Measurements from ENCODE around the gene ROBO3.
A peak's percentile ranks its signal among the peaks of the same experiment; 100 is the strongest.

Gene ROBO3

DNA sequence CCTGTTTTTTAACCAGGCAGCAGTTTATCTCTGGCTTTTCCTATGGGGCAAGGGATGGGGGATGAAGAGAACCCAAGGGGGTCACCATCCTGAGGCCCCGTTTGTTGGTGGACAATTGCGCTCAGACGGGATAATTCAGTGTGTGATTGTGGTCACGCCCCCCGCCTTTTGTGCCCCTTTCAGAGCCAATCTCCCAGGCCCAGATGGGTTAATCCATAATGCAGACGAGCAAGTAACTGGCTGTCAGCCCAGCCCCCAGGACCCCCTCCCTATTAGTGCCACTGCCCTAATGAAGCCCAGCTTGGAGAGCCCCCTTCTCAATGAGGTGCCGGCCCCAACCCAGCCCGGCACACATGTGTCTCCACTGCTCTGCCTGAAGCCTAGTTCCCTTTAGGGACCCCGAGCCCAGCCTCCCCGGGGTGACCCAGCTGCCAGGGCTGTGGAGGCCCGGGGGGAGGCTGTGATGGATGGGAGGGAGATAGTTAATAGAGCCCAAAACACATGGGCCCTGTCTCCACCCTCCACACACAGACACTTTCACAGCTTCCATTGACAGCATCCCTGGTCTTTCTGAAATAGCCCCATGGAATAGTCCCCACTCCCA is 19.1 kb upstream of the ROBO3 start:
- DNase-seq = no peak

DNA sequence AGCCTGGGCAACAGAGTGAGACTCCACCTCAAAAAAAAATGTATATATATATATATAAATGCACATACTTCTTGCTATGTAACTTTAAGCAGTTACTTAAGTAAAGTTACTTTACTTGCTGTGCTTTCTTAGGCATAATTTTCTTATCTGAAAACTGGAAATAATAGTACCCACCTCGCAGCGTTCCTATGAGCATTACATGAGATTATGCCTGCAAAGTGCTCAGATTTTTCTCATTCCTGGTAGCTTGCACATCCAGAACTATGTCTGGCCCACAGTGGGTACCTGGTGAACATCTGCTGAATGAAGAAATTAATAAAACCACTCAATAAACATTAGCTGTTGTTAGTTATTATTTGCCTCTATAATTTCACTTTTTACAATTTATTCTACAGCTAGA is 6.1 kb upstream of the ROBO3 start:
- no peak for DNase-seq

DNA sequence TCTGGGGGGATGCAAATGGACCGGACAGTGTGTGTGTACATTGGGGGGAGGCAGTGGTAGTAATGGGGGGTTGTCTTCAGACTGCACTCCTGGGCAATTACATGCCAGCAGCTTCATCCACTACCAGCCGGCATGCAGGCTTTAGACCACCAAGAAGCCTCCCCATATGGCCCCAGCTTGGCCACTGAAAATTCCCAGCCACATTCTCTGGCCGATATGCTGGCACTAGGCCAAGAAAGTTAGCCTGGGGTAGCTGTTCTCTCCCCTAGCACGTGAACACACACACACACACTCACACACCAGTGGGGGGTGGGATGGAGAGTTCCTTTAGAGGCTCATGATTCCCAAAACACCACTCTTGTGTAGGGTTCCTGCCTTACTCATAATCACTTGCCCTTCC is 3.6 kb upstream of the ROBO3 start:
- no peak for DNase-seq

DNA sequence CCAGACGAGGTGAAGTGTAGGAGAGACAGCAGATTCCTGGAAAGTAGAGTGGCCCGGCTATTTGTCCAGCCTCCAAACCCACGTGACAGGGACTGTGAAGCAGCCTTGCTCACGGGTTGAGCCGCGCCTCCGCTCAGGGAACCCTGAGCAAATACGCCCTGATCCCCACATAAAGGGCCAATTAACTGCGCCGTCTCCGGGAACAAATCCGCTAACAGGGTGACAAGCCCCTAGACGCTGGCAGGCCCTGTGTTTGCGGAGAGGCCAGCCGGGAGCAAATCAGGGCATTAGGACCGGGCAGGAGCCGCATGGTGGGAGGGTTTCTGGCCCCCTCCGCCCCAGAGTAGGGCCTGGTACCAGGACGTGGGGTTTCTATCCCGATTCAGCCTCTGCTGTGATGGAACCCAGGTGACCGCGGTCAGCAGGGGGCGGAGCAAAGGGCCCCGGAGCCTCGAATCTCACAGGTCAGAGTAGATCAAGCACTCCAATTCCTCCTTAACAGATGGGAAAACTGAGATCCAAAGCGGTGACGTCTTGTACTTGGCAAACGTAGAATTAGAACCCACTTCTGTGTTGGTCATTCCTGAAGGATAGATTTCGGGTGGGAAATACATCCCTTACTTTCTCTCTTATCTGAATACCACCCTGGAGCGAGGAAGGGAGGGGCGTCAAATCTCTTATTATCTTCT is 2.0 kb upstream of the ROBO3 start:
- DNase-seq = peak in 3 of 4 experiments; percentile 20 to 46 (median 30)

DNA sequence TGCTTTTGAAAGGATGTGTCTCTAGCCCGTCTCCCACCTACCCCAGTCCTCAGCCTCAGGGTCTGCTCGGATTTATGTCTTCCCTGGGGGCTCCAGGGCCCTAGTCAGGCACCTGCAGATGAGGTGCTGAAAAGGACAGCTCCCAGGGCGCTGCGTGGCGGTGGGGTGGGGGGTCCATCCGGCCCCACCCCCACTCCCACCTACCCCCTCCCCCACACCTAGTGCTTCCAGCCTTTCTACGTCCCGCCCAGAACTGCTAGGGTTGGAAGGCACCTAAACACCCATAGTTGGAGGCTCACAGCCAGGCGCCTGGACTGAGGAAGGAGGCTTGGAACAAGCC is 1.4 kb upstream of the ROBO3 start:
- no peak for DNase-seq

DNA sequence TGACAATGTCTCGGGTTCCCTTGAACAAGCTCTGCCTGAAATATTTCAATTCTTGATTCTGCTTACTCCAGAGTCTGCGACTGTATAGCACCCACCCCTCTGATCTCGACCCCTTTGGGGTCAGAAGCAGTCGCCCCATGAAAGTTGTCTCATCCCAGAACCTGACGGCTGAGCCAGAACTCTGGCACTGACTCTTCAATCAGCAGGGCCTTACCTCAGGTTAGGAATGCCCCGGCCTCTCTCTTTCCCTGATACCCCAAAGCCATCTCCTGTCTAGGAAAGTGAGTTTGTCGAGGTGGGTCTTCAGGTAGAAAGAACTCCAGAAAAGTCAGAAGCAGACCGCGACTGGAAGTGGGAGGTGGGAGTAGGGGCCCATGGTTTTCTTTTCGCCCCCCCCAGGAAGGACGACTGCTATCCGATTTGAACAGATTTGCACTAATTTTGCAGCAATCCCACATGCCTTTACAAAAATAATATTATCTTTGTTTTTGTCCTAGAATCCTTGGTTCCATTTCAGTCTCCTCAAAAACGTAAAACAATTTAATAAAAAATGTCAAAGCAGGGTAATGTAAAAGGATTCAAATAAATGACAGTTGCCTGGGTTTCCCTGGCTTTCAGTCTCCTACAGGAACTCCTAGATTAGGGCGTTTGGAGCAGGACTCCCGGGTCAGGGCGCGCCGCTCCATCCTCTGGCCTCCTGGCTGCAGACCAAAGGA is 898 bp upstream of the ROBO3 start:
- DNase-seq = no peak

DNA sequence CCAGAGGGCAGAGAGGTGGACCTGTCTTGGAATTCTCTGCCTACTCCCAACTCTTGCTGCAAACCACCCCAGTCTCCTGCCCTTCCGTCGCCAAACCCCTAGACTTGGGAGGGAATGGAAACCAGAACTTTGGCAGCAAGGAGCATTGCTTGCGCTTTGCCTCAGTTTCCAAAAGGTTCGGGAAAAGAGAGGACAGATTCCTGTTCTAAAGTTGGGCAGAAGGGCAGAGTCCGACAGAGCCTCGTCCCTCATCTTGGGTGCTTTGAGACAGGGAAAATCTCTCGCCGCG is 396 bp upstream of the ROBO3 start:
- no peak for DNase-seq

DNA sequence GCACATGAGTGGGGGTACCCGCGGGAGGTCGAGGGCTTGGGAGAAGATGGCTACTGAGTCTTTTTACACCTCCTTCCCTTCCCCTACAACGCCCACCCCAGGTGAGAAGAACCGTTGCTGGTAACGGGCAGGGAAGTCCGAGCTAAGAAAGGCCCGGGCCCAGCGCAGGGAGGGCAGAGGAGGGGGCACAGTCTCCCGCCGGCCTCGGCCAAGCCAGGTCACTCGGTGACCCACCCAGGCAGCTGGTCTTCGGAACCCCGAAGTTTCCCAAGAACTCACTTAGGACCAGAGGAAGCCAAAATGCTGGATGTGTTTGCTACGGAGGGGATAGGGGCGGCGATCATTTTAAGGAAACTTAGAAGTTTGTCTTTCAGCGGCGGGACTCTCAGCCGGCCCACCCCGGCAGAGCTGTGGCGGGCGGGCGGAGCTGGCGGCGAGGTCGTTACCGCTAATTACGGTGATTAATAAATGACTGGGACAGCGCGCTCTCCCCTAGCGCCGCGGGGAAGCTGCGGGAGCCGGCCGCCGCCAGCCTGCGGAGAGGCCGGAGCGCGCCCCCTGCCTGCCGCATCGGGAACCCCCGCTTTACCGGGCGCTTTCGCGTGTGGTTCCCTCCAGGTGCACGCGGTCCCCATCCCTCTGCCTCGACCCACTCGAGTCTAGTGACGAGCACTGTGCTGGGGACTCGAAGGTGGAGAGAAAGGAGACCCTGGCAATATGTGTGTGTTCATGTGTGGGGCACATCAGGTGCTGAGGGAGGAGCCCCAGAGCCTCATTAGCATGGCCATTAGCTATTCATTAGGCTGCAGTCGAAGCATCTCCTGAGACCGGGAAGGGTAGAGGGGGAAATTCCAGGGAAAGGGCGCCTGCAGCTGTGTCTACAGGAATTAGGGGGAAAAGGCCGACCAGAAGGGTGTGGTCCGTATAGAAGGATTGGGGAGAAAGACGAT is 945 bp downstream of the ROBO3 start:
- peak; percentile 38 to 77 (median 54) for DNase-seq

DNA sequence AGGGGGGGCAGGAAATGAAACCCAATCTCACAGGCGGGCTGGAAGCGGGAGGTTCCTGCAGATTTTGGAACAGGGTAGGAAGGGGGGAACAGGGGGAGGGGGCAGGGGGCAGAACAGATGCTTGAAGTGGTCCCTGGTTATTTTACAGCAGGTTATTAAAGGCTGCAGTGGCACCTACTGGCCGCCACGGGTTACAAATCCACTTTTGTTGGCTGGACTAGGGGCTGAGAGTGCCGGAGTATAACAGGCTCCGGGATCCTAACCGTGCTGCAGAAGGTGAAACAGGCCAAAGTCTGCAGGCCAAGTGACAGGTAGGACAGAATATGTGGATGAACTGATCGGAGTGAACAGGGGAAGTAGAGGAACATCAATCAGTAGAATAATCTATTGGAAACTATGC is 2.5 kb downstream of the ROBO3 start:
- DNase-seq = peak; percentile 33 to 58 (median 44)

DNA sequence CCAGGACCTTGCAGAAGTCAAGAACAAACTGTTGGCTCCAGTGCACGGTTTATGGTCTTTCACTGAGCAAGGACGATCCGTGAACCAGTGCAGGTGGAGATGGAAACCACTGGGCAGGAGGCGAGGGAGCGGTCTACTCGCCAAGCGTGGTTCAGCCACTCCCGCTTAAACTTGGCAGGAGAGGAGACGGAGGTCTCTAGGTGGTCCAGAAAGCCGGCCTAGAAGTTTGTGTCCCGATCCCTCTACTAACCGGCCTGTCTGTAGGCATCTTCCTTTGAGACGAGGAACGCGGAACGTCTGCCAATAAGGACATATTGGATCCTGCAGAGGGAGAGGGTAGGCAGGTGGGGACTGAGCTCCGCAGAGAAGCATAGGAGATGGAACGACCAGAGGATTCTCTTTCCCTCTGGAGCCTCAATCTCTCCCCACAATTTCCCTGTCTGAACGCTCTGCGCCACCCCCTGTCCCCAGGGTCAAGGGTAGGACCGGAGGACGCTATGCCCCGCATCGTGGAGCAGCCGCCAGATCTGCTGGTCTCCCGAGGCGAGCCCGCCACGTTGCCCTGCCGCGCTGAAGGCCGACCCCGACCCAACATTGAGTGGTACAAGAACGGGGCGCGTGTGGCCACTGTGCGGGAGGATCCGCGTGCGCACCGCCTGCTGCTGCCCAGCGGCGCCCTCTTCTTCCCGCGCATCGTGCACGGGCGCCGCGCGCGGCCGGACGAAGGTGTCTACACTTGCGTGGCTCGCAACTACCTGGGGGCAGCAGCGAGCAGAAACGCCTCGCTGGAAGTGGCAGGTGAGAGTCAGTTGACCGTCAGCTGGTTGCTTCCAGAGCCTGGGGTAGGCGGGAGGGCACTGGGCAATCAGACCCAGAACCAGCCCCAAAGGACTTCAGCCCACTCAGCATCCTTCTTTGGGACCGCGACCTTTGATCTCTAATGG is 3.4 kb downstream of the ROBO3 start:
- no peak for DNase-seq

DNA sequence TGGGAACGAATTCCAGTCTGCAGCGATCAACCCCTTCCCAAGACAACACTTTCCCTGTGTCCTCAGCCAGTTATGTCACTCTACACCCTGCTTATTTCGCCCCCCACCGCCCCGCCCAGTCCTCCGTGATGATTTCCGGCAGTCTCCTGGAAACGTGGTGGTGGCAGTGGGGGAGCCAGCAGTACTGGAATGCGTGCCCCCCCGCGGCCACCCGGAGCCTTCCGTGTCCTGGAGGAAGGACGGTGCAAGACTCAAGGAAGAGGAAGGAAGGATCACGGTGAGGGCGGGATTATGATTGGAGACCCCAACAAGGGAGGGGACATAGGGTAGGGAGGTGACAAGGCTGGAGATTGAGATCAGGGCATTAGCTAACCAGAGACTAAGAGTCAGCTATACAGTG is 4.1 kb downstream of the ROBO3 start:
- no peak for DNase-seq

DNA sequence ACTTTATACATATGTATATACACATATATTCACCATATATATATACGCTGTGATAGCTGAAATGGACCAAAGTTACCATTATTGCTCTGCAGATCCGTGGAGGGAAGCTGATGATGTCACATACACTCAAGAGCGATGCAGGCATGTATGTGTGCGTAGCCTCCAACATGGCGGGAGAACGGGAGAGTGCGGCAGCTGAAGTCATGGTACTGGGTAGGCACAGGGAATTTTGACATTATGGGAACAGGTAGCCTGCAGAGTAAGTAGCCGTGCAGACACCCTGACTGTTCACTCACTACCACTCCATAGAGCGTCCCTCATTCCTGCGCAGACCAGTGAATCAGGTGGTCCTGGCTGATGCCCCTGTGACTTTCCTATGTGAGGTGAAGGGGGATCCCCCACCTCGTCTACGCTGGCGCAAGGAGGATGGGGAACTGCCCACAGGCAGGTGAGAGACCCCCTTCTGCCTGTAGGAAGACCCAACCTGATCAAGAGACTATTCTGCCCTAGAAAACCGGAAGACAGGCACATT is 4.7 kb downstream of the ROBO3 start:
- DNase-seq = no peak

DNA sequence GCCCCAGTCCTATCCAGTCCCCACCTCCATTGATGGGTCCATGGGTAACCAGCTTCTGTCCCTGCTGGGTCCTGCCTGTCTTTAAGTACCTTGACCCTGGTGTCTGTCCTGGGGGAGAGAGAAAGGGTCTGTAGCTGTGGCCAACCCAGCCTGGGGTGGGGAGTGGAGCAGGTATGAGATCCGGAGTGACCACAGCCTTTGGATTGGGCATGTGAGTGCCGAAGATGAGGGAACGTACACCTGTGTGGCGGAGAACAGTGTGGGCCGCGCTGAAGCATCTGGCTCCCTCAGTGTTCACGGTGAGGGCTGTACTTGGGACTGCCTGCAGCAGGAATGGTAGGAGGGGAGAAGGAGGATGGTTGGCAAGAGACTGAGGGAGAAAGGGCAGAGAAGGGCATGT is 5.2 kb downstream of the ROBO3 start:
- no peak for DNase-seq

DNA sequence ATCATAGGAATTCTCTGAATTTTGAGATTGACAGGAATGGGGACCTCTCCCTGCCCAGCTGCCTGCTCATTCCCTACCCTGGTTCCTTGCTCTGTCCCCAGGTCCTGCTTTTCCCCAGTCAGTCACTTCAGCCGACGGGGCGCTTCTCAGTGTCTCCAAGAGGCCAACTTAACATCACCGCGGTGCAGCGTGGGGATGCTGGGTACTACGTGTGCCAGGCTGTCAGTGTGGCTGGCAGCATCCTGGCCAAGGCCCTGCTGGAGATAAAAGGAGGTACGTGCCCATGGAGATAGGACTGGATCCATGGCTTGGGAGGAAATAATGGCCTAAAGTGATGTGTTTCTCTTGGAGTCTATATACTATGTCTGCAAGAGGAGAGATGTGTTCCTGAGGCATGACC is 7.0 kb downstream of the ROBO3 start:
- DNase-seq = no peak

DNA sequence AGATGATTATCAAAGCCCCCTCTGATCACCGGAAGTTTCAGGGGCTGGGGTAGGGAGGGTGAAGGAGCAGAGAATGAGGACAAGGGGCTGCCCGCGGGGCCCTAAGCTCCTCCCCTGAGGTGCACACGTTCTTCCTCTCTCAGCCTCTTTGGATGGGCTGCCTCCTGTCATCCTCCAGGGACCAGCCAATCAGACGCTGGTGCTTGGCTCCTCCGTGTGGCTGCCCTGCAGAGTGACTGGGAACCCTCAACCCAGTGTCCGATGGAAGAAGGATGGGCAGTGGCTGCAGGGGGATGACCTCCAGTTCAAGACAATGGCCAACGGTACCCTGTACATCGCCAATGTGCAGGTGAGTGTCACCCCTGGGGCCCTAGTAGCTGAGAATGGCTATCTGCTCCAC is 7.5 kb downstream of the ROBO3 start:
- DNase-seq = no peak

DNA sequence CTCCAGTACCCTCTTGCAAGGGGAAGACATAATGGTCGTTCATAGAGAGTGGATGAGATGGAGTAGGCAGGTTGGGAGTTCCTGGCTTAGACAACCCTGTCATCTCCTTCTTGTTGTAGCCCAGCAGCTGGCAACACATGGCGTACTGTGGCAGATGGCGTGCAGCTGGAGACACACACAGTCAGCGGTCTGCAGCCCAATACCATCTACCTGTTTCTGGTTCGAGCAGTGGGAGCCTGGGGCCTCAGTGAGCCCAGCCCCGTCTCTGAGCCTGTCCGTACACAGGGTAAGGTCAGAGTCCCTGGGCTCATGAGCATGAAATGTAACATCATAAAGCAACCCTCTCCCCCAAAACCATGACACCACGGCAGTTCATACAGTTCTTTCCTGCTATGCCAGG is 8.7 kb downstream of the ROBO3 start:
- DNase-seq = no peak

DNA sequence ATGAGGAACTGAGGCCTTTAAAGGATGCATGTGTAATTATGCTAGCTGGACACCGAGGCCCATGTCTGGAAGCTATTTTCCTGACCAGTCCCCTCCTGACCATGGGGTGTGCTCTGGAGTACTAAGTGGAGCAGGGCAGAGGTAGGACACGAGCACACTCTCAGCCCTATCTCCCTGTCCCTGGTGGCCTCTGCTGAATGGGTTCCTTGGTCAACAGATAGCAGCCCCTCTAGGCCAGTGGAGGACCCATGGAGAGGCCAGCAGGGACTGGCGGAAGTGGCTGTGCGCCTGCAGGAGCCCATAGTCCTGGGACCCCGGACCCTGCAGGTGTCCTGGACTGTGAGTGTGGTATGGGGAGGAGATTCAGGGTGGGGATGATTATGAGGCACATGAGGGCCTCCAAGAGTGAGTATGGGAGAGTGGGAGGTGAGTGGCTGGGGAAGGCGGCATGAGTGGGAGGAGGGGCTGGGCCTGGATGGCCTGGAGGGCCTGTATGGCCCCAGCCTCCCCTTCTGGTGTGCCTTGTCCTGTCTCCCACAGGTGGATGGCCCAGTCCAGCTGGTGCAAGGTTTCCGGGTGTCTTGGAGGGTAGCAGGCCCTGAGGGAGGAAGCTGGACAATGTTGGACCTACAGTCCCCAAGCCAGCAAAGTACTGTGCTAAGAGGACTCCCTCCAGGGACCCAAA is 9.5 kb downstream of the ROBO3 start:
- DNase-seq = no peak

DNA sequence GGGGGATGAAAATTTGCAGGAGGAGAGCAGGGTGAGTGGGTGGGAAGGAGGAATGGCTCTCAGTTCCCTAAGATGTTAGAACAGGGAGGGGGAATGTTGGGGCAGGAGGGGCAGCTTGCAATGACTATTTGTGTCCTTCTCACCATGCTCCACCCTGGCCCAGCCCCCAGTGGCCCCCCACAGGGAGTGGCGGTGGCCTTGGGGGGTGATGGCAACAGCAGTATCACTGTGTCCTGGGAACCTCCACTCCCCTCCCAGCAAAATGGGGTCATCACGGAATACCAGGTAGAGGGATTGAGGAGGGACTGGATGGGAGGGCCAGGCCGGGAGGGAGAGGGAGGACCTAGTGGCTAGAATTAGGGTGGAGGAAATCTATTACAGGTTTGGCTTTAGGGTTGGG is 10.2 kb downstream of the ROBO3 start:
- no peak for DNase-seq

DNA sequence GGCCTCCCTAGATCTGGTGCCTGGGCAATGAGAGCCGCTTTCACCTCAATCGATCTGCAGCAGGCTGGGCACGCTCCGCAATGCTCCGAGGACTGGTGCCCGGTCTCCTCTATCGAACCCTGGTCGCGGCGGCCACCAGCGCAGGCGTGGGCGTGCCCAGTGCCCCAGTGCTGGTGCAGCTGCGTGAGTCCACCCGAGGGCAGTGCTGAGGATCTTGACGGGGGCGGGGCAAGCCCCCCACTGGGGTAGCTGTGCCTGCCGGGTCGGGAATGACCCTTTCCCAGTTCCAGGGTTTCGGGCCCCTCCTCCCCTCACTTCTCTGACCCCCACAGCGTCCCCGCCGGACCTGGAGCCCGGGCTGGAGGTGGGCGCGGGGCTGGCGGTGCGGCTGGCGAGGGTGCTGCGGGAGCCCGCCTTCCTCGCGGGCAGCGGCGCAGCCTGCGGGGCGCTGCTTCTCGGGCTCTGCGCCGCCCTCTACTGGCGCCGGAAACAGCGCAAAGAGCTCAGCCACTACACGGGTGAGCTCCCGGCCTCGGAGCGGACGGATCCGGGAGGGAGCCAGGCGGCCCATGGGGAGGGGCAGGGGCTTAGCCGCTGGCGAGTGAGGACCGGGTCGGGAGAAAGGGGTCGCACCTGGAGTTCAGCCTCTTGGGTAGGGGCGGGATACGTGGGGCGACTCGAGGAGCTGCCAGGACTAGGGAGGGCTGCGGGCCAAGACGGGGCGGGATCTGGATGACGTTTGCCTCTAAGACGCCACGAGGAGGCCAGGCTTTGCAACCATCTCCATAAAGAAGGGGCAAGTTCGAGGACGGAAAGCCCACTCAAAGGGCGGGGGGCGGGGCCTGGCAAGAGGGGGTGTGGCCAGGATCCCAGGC is 10.9 kb downstream of the ROBO3 start:
- DNase-seq = peak; percentile 81 to 92 (median 88)
